ENCODE measurements around the gene GPR75.

DNA sequence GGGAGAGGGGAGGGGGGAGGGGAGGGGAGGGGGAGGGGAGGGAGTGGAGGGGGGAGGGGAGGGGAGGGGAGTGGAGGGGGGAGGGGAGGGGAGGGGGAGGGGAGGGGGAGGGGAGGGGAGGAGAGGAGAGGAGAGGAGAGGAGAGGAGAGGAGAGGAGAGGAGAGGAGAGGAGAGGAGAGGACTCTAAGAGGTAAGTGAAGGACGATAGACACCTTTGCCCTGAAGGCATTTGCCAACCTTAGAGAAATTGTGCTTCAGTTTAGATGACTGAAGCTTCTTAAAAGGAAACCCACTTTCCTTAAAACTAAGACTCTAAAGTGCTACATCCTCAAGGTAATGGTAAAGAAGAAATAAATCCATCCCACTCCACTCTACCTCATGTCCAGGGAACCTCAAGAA is 19.2 kb downstream of the GPR75 start:
- no peak for TF ChIP-seq POLR2AphosphoS5 (IDR thresholded peaks at IDR 0.05; ENCODE audit: low read depth, low read length)
- TF ChIP-seq TAF1 (IDR thresholded peaks at IDR 0.05; ENCODE audit: low read depth, low read length) = no peak
- no peak for TF ChIP-seq PAX5 (IDR thresholded peaks at IDR 0.05; ENCODE audit: insufficient read depth, low read length, severe bottlenecking)
- TF ChIP-seq SPI1 (IDR thresholded peaks at IDR 0.05; ENCODE audit: low read depth, low read length) = no peak

Measured in GM12891 (cell line).